Thymus (tissue), 11 donors: ENCODE data around the gene FBXO33. TPM values are rescaled to one million over a fixed set of nuclear protein-coding genes. Genes with fewer than 3 reads are reported as not detected.

ENCODE experiments used
- DNase-seq, 9 donors: peaks; one replicate each; pipeline ENCODE4 v3.0.0-alpha.2; 2013; ENCODE audit warnings: low spot score in 9 of 9, low read depth in 6 of 9, missing footprints in 1 of 9
- H3K27ac ChIP-seq, 2 donors: one replicate each; pipeline ENCODE4 v1.5.1; 2013; ENCODE audit warnings: control low read depth in 1 of 2, low read depth in 1 of 2, low read length in 1 of 2, mild to moderate bottlenecking in 1 of 2, moderate library complexity in 1 of 2
- H3K27me3 ChIP-seq, 2 donors: one replicate each; pipeline ENCODE4 v1.5.1; 2013; ENCODE audit warnings: low read length in 1 of 2; ENCODE audit not compliant: control insufficient read depth in 2 of 2, insufficient read depth in 1 of 2
- H3K36me3 ChIP-seq, 2 donors: one replicate each; pipeline ENCODE4 v1.5.1; 2013; ENCODE audit warnings: low read length in 1 of 2, mild to moderate bottlenecking in 1 of 2, moderate library complexity in 1 of 2; ENCODE audit not compliant: control insufficient read depth in 2 of 2, insufficient read depth in 2 of 2
- H3K4me1 ChIP-seq, 2 donors: one replicate each; pipeline ENCODE4 v1.5.1; 2013; ENCODE audit warnings: low read length in 2 of 2; ENCODE audit not compliant: control insufficient read depth in 2 of 2, insufficient read depth in 2 of 2
- H3K4me3 ChIP-seq, 2 donors: one replicate each; pipeline ENCODE4 v1.5.1; 2013; ENCODE audit warnings: low read length in 2 of 2, control low read depth in 1 of 2, mild to moderate bottlenecking in 1 of 2
- H3K9me3 ChIP-seq, 2 donors: one replicate each; pipeline ENCODE4 v1.5.1; 2013; ENCODE audit warnings: low read length in 1 of 2, mild to moderate bottlenecking in 1 of 2; ENCODE audit not compliant: control insufficient read depth in 2 of 2, insufficient read depth in 1 of 2
- WGBS: extraction: QIAGEN DNeasy Blood & Tissue Kit; methylation state at CpG from one replicate; pipeline ENCODE4 v1.1.7; 2013; 5-methylcytosine and 5-hydroxymethylcytosine counted together
- polyA plus RNA-seq: library from polyadenylated mRNA; stranded (reverse); fragments of 200-250 nt; gene quantifications from one replicate; pipeline ENCODE4 v1.2.3, GENCODE V29; 2013
- total RNA-seq: library from RNA; stranded (reverse); fragments of 120-200 nt; gene quantifications from one replicate; pipeline ENCODE4 v1.2.4, GENCODE V29; 2013
- donor health status: healthy.

The FBXO33 gene
- total and polyA plus RNA-seq, 2 donors = 12.3 to 15.5 TPM

- Histone ChIP-seq H3K27ac (no peak overlapping the region), H3K9me3 (peaks cover 0 to 2% of the 10 kb centered on the region in 2 donors), H3K4me3 (no peak overlapping the region), H3K4me1 (peaks cover 6 to 11% of the 10 kb centered on the region in 2 donors), H3K36me3 (no peaks in the 10 kb centered on the region), H3K27me3 (no peaks in the 10 kb centered on the region)
- DNase-seq = no peak
- 81% methylated on average over 2 of the region's 2 CpGs for WGBS
These were observed 2.2 kb upstream of the FBXO33 start for GRCh38 chr14:39434401-39434800.

- 28% methylated on average over 8 of the region's 8 CpGs for WGBS
- H3K4me3 ChIP-seq = peak overlapping the region; percentile 73 to 98
- peaks cover 0 to 2% of the 10 kb centered on the region in 2 donors for H3K9me3 ChIP-seq
- no peak overlapping the region for H3K27ac ChIP-seq
- H3K36me3 ChIP-seq = no peaks in the 10 kb centered on the region
- DNase-seq = no peak
- H3K4me1 ChIP-seq = peaks cover 6 to 11% of the 10 kb centered on the region in 2 donors
- no peaks in the 10 kb centered on the region for H3K27me3 ChIP-seq
These were observed 1.2 kb upstream of the FBXO33 start for GRCh38 chr14:39433452-39433813.

- under 1% methylated on average over 38 of the region's 38 CpGs for WGBS
- Histone ChIP-seq H3K27me3 (no peaks in the 10 kb centered on the region), H3K27ac (peak overlapping the region; percentile 81 to 90), H3K4me3 (peak overlapping the region; percentile 73 to 98), H3K4me1 (peaks cover 6 to 11% of the 10 kb centered on the region in 2 donors), H3K36me3 (no peaks in the 10 kb centered on the region), H3K9me3 (peaks cover 0 to 2% of the 10 kb centered on the region in 2 donors)
- peak in 2 of 9 donors; percentile 10 to 44 for DNase-seq
These were observed 602 bp upstream of the FBXO33 start for GRCh38 chr14:39432619-39433451.

- Histone ChIP-seq H3K4me3 (peak overlapping the region; percentile 92 to 98), H3K27ac (peak overlapping the region; percentile 100), H3K9me3 (peaks cover 0 to 2% of the 10 kb centered on the region in 2 donors), H3K4me1 (peaks cover 9 to 14% of the 10 kb centered on the region in 2 donors), H3K27me3 (no peaks in the 10 kb centered on the region), H3K36me3 (no peaks in the 10 kb centered on the region)
- under 1% methylated on average over 81 of the region's 81 CpGs for WGBS
- DNase-seq = peak in 7 of 9 donors; percentile 25 to 64 (median 43)
These were observed 636 bp downstream of the FBXO33 start for GRCh38 chr14:39431416-39432178.

GRCh38 chr14:39430762-39431415 is 1.3 kb downstream of the FBXO33 start:
- peaks cover 0 to 2% of the 10 kb centered on the region in 2 donors for H3K9me3 ChIP-seq
- DNase-seq = peak in 2 of 9 donors; percentile 6 to 7
- H3K27me3 ChIP-seq = no peaks in the 10 kb centered on the region
- 16% methylated on average over 19 of the region's 19 CpGs for WGBS
- H3K4me1 ChIP-seq = peaks cover 12 to 18% of the 10 kb centered on the region in 2 donors
- peak overlapping the region; percentile 92 to 100 for H3K27ac ChIP-seq
- no peaks in the 10 kb centered on the region for H3K36me3 ChIP-seq
- H3K4me3 ChIP-seq = peak overlapping the region; percentile 92 to 98

GRCh38 chr14:39428118-39428517 is 4.1 kb downstream of the FBXO33 start:
- H3K4me3 ChIP-seq = no peak overlapping the region
- 98% methylated on average over 8 of the region's 8 CpGs for WGBS
- H3K9me3 ChIP-seq = peaks cover 0 to 2% of the 10 kb centered on the region in 2 donors
- DNase-seq = no peak
- peaks cover 12 to 15% of the 10 kb centered on the region in 2 donors for H3K4me1 ChIP-seq
- H3K36me3 ChIP-seq = no peaks in the 10 kb centered on the region
- H3K27me3 ChIP-seq = no peaks in the 10 kb centered on the region
- H3K27ac ChIP-seq = no peak overlapping the region

GRCh38 chr14:39426605-39427004 is 5.6 kb downstream of the FBXO33 start:
- Histone ChIP-seq H3K27ac (no peak overlapping the region), H3K4me1 (peaks cover 9 to 15% of the 10 kb centered on the region in 2 donors), H3K9me3 (no peaks in the 10 kb centered on the region), H3K36me3 (no peaks in the 10 kb centered on the region), H3K4me3 (no peak overlapping the region), H3K27me3 (no peaks in the 10 kb centered on the region)
- peak in 5 of 9 donors; percentile 9 to 62 (median 28) for DNase-seq
- 28% methylated on average over 7 of the region's 7 CpGs for WGBS

GRCh38 chr14:39425947-39426346 is 6.3 kb downstream of the FBXO33 start:
- DNase-seq = no peak
- Histone ChIP-seq H3K27me3 (no peaks in the 10 kb centered on the region), H3K9me3 (no peaks in the 10 kb centered on the region), H3K36me3 (no peaks in the 10 kb centered on the region), H3K4me3 (no peak overlapping the region), H3K4me1 (peaks cover 9 to 15% of the 10 kb centered on the region in 2 donors), H3K27ac (no peak overlapping the region)
- 97% methylated on average over 3 of the region's 3 CpGs for WGBS
